ENCODE data around the gene COL17A1. TPM values are rescaled to one million over a fixed set of nuclear protein-coding genes. Genes with fewer than 3 reads are reported as not detected.

COL17A1 gene
- total RNA-seq, 4 donors from 2014 or later = 150 to 202 (median 191) TPM

- no peak for DNase-seq
- intact Hi-C loops (cut with DNase I) = loop anchor here (5.0 kb wide), 1 partner anchor 132 kb away; no protein-coding TSS in a partner anchor
- TF ChIP-seq CTCF (IDR thresholded peaks at IDR 0.05) = no peak
- 87 to 94% methylated on average over 5 to 7 of the region's 11 CpGs for WGBS, 2 donors
- Histone ChIP-seq H3K36me3 (peaks cover 3 to 73% (median 17%) of the 10 kb centered on the region in 3 donors), H3K4me3 (no peak overlapping the region), H3K9me3 (no peaks in the 10 kb centered on the region), H3K27ac (no peak overlapping the region), H3K27me3 (no peaks in the 10 kb centered on the region), H3K4me1 (no peaks in the 10 kb centered on the region)
Observed at GRCh38 chr10:104033966-104034365, 51.7 kb downstream of the COL17A1 start.

DNA sequence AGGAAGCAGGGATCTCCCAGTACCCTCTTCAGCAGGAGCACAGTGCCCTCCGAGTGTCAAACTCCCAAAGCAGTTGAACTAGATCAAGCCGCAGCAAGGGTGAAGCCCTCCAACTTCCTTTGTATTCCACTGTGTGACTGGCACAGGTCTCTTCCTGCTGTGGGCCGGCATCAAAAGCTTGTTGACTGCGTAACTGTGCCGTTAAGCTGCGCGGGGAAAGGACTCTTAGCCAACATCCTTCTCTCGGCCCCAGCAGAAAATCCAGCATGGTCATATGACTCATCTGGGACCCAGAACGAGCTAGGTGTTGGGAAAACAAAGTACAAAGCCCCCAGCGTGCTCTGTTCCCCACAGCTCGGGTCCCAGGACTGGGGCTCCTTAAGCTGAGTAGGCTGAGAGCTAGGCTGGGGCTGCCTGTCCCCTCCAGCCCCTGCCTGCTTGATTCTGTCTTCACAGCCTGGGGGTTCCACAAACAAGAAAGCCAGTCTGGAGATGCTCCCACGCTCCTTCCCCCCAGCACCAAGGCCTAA is 52.2 kb downstream of the COL17A1 start:
- no peaks in the 10 kb centered on the region for H3K27me3 ChIP-seq
- peak overlapping the region in 1 of 4 donors; percentile 5 for H3K27ac ChIP-seq
- no peak overlapping the region for H3K4me3 ChIP-seq
- intact Hi-C loops (cut with DNase I) = loop anchor here (5.0 kb wide), 1 partner anchor 131 kb away; no protein-coding TSS in a partner anchor
- no peak for DNase-seq
- WGBS, 2 donors = 26 to 42% methylated on average over 8 to 12 of the region's 12 CpGs
- H3K4me1 ChIP-seq = no peaks in the 10 kb centered on the region
- TF ChIP-seq CTCF (IDR thresholded peaks at IDR 0.05) = no peak
- TF ChIP-seq POLR2A (IDR thresholded peaks at IDR 0.05) = no peak
- H3K36me3 ChIP-seq = peaks cover 3 to 73% (median 21%) of the 10 kb centered on the region in 3 donors
- no peaks in the 10 kb centered on the region for H3K9me3 ChIP-seq

DNA sequence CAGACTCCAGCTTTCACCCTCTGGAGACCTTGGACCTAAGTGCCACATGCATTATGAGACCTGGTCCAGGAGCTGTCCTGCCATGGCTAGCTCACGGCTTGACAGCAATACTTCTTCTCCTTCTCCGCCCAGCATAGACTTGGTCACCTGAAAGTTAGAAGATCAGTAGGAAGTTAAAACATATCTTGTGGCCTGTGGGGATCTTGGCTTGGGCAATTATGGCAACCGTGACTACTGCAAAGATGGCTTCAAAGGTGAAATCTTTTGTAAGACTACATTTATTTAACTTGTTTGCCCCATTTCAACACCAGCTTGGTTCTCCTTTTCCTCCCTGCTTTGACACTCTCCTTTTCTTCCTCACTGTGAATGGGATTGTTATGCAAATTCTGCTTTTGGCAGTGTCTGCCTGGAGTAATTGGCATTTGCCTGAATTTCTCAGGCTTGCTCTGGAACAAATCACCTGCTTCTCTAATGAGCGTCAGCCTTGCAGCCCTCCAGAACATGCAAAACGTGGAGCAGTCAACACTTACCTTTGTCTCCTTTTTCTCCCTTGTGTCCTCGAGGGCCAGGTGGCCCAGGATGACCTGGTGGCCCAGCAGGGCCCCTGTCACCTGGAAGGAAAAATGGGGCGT is 53.4 kb downstream of the COL17A1 start:
- no peak for DNase-seq
- 67 to 78% methylated on average over 3 to 4 of the region's 7 CpGs for WGBS, 2 donors
- Histone ChIP-seq H3K9me3 (no peaks in the 10 kb centered on the region), H3K27ac (no peak overlapping the region), H3K27me3 (no peaks in the 10 kb centered on the region), H3K36me3 (peaks cover 3 to 82% (median 26%) of the 10 kb centered on the region in 3 donors), H3K4me1 (no peaks in the 10 kb centered on the region), H3K4me3 (no peak overlapping the region)
- no peak for TF ChIP-seq POLR2A (IDR thresholded peaks at IDR 0.05)
- no peak for TF ChIP-seq CTCF (IDR thresholded peaks at IDR 0.05)
- intact Hi-C loops (cut with DNase I) = loop anchor here (5.0 kb wide), 1 partner anchor 130 kb away; no protein-coding TSS in a partner anchor

DNA sequence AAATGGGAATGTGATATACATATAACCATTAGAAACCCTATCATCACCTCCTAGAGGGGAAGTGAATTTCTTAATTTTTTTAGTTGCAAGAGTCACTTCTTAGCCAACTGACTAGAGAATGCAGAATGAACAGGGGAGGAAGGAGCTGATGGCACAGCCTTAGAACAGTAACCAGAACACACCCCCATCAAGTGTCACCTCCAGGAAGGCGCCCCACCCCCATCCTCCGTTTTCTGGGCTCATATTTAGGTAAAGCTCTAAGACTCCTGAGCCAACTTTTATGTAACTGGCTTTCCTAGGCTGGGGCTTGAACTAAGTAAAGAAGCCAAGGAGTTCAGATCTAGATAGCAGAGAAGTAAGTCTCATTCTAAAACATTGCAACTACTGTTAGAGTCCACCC is 54.0 kb downstream of the COL17A1 start:
- 43 to 88% methylated on average over 2 of the region's 2 CpGs for WGBS, 2 donors
- TF ChIP-seq CTCF (IDR thresholded peaks at IDR 0.05) = no peak
- TF ChIP-seq POLR2A (IDR thresholded peaks at IDR 0.05) = no peak
- Histone ChIP-seq H3K4me1 (no peaks in the 10 kb centered on the region), H3K27me3 (no peaks in the 10 kb centered on the region), H3K9me3 (no peaks in the 10 kb centered on the region), H3K36me3 (peaks cover 3 to 87% (median 26%) of the 10 kb centered on the region in 3 donors), H3K27ac (no peak overlapping the region), H3K4me3 (no peak overlapping the region)
- DNase-seq = no peak
- intact Hi-C loops (cut with DNase I) = loop anchor here (5.0 kb wide), 1 partner anchor 129 kb away; no protein-coding TSS in a partner anchor

GRCh38 chr10:104029521-104029860 is 56.2 kb downstream of the COL17A1 start:
- H3K4me3 ChIP-seq = no peak overlapping the region
- 72 to 74% methylated on average over 6 of the region's 6 CpGs for WGBS, 2 donors
- peaks cover 3 to 98% (median 32%) of the 10 kb centered on the region in 3 donors for H3K36me3 ChIP-seq
- no peaks in the 10 kb centered on the region for H3K27me3 ChIP-seq
- DNase-seq = no peak
- no peaks in the 10 kb centered on the region for H3K4me1 ChIP-seq
- intact Hi-C loops (cut with DNase I) = no loop called here
- H3K27ac ChIP-seq = no peak overlapping the region
- no peak for TF ChIP-seq POLR2A (IDR thresholded peaks at IDR 0.05)
- no peak for TF ChIP-seq CTCF (IDR thresholded peaks at IDR 0.05)
- no peaks in the 10 kb centered on the region for H3K9me3 ChIP-seq
